SK-N-DZ (cell line): ENCODE measurements around the gene POLRMT.

ENCODE experiments used
- DNase-seq: peaks from one replicate; pipeline ENCODE4 v3.0.0-alpha.2; 2015; ENCODE audit warnings: low spot score

The POLRMT gene

GRCh38 chr19:648305-648704, 15.0 kb upstream of the POLRMT start:
- no peak for DNase-seq

GRCh38 chr19:647566-648284, 14.4 kb upstream of the POLRMT start:
- no peak for DNase-seq

- DNase-seq = no peak
These were observed 13.6 kb upstream of the POLRMT start for GRCh38 chr19:646779-647565.

GRCh38 chr19:645912-646778, 12.8 kb upstream of the POLRMT start:
- DNase-seq = no peak

- no peak for DNase-seq
These were observed 11.5 kb upstream of the POLRMT start for GRCh38 chr19:644789-645188.

- no peak for DNase-seq
These were observed 11.0 kb upstream of the POLRMT start for GRCh38 chr19:644363-644762.

GRCh38 chr19:643736-644135, 10.4 kb upstream of the POLRMT start:
- no peak for DNase-seq

GRCh38 chr19:642767-643727, 9.7 kb upstream of the POLRMT start:
- no peak for DNase-seq

GRCh38 chr19:641702-642101, 8.4 kb upstream of the POLRMT start:
- no peak for DNase-seq

GRCh38 chr19:640606-641189, 7.4 kb upstream of the POLRMT start:
- DNase-seq = no peak

GRCh38 chr19:640161-640558, 6.8 kb upstream of the POLRMT start:
- DNase-seq = no peak

GRCh38 chr19:639253-640160, 6.2 kb upstream of the POLRMT start, which contains the start of gene FGF22:
Gene FGF22 (plus strand): TSS chr19:639879. CDS start chr19:639926, 47 bp downstream.
- DNase-seq = peak; percentile 73

- DNase-seq = no peak
These were observed 5.5 kb upstream of the POLRMT start for GRCh38 chr19:638906-639252.

GRCh38 chr19:634975-635652, 1.8 kb upstream of the POLRMT start:
- DNase-seq = no peak

- no peak for DNase-seq
These were observed 676 bp upstream of the POLRMT start for GRCh38 chr19:633786-634639.

GRCh38 chr19:632579-633067, 714 bp downstream of the POLRMT start:
- DNase-seq = peak; percentile 48

GRCh38 chr19:629961-630714, 3.2 kb downstream of the POLRMT start:
- DNase-seq = no peak
